ENCODE results near the gene CRAMP1.

Gene CRAMP1

DNA sequence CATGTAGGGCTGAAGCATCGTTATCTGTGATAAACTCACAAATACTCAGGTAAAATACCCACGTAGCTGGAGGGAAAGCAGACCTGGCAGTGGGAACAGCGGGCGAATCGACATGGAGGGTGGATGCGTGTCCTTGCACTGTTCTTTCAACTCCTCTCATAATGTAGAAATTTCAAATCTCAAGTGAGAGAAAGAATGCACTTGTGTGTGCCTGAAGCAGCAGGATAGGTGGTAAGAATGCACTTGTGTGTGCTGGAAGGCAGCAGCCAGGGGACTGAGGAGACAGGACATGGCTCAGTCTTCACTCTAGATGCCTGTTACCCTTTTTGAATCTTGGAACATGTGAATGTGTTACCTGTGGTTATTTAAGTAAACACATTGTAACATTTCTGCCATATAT, 10.7 kb upstream of the CRAMP1 start:
- Histone ChIP-seq H3K9ac (ENCODE audit: low read length) (no peak overlapping the region), H3K27me3 (replicated peaks; ENCODE audit: control insufficient read depth, insufficient read depth, low read length) (no peaks in the 10 kb centered on the region), H3K9me3 (ENCODE audit: control insufficient read depth, low read length) (no peaks in the 10 kb centered on the region), H3K4me1 (ENCODE audit: control insufficient read depth, insufficient read depth, low read length) (no peaks in the 10 kb centered on the region), H3K36me3 (ENCODE audit: control insufficient read depth, insufficient read depth, low read length, severe bottlenecking) (peaks cover 21% of the 10 kb centered on the region), H3K4me3 (ENCODE audit: low read length) (no peak overlapping the region)
- no peak for DNase-seq (ENCODE audit: low read depth)

DNA sequence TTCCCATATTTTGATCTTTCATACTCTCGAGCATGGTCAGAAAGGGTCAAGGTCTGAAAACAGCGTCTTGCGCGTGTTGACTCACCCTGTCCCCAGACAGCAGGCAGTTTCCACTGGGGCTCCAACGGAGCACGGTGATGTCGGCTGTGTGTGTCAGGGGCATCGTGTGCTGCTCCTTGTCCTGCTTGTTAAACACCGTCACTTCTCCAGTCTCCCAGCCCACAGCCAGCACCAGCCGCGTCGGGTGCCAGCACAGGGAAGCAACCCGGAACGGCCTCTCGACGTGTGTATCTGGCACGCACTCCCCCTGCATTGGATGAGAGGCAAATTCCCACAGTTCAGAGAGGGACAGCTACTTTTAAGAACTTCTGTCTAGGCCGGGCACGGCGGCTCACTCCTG, 9.9 kb upstream of the CRAMP1 start:
- Histone ChIP-seq H3K4me1 (ENCODE audit: control insufficient read depth, insufficient read depth, low read length) (no peaks in the 10 kb centered on the region), H3K36me3 (ENCODE audit: control insufficient read depth, insufficient read depth, low read length, severe bottlenecking) (peaks cover 26% of the 10 kb centered on the region), H3K9ac (ENCODE audit: low read length) (no peak overlapping the region), H3K4me3 (ENCODE audit: low read length) (no peak overlapping the region), H3K27me3 (replicated peaks; ENCODE audit: control insufficient read depth, insufficient read depth, low read length) (no peaks in the 10 kb centered on the region), H3K9me3 (ENCODE audit: control insufficient read depth, low read length) (no peaks in the 10 kb centered on the region)
- no peak for DNase-seq (ENCODE audit: low read depth)

DNA sequence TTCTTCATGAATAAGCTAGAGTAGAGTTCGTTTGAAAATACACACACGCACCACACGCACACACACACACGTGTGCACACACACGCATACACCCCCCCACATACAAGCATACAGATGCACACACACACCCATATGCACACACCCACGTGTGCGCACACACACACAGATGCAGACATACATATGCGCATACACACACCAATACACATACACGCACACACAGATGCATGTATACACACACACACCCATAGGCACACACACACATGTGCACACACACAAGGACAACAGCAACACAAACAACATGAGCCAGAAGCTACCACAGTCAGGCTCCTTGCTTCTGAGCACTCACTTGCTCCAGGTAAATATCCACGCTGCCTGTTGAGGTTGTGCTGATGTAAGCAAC, 5.4 kb upstream of the CRAMP1 start:
- no peak for DNase-seq (ENCODE audit: low read depth)
- Histone ChIP-seq H3K9me3 (ENCODE audit: control insufficient read depth, low read length) (no peaks in the 10 kb centered on the region), H3K4me3 (ENCODE audit: low read length) (no peak overlapping the region), H3K36me3 (ENCODE audit: control insufficient read depth, insufficient read depth, low read length, severe bottlenecking) (peaks cover 17% of the 10 kb centered on the region), H3K27me3 (replicated peaks; ENCODE audit: control insufficient read depth, insufficient read depth, low read length) (no peaks in the 10 kb centered on the region), H3K4me1 (ENCODE audit: control insufficient read depth, insufficient read depth, low read length) (peaks cover 8% of the 10 kb centered on the region), H3K9ac (ENCODE audit: low read length) (no peak overlapping the region)

DNA sequence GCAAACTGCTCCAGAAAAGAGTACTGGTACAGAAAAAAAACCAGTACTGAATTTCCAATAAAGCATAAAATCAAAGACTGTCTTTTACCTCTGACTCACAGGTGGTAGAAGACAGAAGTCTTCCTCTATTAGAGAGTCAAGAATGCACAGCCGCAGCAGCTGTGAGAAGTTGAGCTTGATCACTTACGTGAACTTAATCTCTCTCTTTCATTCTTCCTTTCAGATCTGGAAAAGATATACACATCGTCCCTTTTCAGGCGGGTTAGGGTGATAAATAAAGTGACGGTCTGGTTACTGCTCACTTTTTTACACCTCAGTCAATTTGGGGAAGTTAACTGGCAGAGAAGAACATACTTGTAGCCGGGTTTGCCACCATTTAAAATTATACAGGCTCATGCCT, 4.2 kb upstream of the CRAMP1 start:
- peaks cover 14% of the 10 kb centered on the region for H3K36me3 ChIP-seq (ENCODE audit: control insufficient read depth, insufficient read depth, low read length, severe bottlenecking)
- no peak overlapping the region for H3K4me3 ChIP-seq (ENCODE audit: low read length)
- H3K27me3 ChIP-seq (replicated peaks; ENCODE audit: control insufficient read depth, insufficient read depth, low read length), result no peaks in the 10 kb centered on the region
- no peaks in the 10 kb centered on the region for H3K9me3 ChIP-seq (ENCODE audit: control insufficient read depth, low read length)
- no peak overlapping the region for H3K9ac ChIP-seq (ENCODE audit: low read length)
- no peak for DNase-seq (ENCODE audit: low read depth)
- peaks cover 8% of the 10 kb centered on the region for H3K4me1 ChIP-seq (ENCODE audit: control insufficient read depth, insufficient read depth, low read length)

DNA sequence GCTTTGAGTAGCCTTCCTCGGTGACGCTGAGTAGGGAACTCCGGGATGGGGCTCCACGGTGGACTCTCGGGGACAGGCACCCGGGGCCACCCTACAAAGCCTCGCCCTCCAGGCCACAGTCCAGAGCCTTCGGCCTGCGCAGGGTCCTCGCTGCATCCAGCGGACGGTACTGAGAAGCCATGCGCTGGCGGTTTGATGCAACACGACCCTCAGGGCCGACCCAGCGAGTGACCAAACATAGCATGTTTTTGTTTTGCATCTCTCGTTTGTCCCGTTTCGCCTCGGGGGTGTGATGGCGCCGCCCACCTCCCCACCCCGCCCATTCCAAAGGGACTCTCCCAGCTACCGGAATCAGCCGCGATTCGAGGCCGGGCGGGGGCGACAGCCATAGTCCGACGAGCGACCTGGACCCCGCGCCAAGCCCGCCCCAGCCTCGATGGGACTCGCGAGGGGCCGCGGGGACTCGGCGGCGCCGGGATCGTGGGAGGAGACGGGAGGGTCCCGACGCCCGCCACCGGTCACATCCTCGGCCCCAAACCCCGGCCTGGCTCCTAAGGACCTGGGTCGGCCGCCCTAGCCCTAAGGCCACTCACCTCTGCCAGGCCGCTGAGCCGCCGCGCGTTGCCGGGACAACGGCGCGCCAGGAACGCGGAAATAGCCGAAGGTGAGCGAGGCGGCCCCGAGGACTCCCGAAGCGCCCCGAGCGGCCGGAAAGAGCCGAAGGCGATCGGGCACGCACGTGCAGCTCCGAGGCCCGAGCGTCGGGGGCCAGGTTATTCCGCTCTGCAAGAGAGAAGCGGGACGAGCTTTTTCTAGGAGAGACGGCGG, 1.9 kb upstream of the CRAMP1 start:
- Histone ChIP-seq H3K27me3 (replicated peaks; ENCODE audit: control insufficient read depth, insufficient read depth, low read length) (no peaks in the 10 kb centered on the region), H3K36me3 (ENCODE audit: control insufficient read depth, insufficient read depth, low read length, severe bottlenecking) (peaks cover 14% of the 10 kb centered on the region), H3K9ac (ENCODE audit: low read length) (peak overlapping the region; percentile 81), H3K9me3 (ENCODE audit: control insufficient read depth, low read length) (no peaks in the 10 kb centered on the region), H3K4me1 (ENCODE audit: control insufficient read depth, insufficient read depth, low read length) (peaks cover 19% of the 10 kb centered on the region), H3K4me3 (ENCODE audit: low read length) (peak overlapping the region; percentile 84)
- peak; percentile 95 for DNase-seq (ENCODE audit: low read depth)

DNA sequence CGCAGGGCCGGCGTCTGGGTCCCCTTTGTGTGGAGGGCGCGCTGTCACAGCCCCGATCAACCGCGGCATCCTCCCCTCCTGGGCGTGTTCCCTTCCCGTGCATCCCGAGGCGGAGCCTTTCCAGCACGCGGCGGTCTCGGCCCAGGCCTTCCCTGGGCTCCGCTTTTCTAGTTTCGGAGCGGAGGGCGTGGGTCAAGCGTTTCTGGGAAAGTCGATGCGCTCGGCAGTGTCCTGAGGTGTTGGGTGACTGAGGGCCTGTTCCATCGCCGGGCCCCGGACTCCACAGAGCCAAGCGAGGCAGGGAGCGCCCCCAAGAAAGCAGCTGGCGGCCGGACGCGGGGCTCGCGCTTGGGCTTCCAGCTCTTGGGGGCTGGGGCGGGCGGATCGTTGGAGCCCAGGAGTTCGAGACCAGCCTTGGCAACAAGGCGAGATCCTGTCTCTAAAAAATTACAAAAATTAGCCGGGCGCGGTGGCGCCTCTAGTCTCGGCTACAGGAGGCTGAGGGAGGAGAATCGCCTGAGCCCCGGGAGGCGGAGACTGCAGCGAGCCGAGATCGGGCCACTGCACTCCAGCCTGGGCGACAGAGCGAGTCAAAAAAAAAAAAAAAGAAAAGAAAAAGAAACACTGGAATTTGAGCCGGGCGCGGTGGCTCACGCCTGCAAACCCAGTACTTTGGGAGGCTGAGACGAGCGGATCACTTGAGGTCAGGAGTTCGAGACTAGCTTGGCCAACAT, 1.1 kb upstream of the CRAMP1 start:
- peaks cover 8% of the 10 kb centered on the region for H3K36me3 ChIP-seq (ENCODE audit: control insufficient read depth, insufficient read depth, low read length, severe bottlenecking)
- peak overlapping the region; percentile 81 for H3K9ac ChIP-seq (ENCODE audit: low read length)
- H3K4me3 ChIP-seq (ENCODE audit: low read length), result peak overlapping the region; percentile 84
- H3K4me1 ChIP-seq (ENCODE audit: control insufficient read depth, insufficient read depth, low read length), result peaks cover 25% of the 10 kb centered on the region
- no peaks in the 10 kb centered on the region for H3K9me3 ChIP-seq (ENCODE audit: control insufficient read depth, low read length)
- peak; percentile 32 for DNase-seq (ENCODE audit: low read depth)
- no peaks in the 10 kb centered on the region for H3K27me3 ChIP-seq (replicated peaks; ENCODE audit: control insufficient read depth, insufficient read depth, low read length)

DNA sequence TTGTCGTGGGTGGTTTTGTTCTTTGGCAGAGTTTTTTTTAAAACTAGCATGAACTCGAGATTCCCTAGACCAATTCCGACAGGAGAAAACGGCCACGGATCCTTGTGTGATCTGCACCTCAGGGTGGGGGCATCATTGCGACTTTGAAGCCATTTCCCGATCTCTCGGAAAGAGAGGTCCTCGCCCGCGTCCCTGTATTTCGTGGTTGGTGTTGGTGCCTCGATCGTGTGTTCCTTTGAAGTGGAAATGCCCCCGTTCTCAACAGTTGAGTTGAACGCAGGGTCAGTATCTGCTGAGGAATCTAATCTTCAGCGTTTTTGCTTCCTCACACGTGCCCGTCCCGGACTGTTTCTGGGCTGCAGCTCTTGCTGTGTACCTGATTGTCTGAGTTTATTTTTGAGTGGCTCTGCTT, 1.1 kb downstream of the CRAMP1 start:
- Histone ChIP-seq H3K27me3 (replicated peaks; ENCODE audit: control insufficient read depth, insufficient read depth, low read length) (no peaks in the 10 kb centered on the region), H3K4me3 (ENCODE audit: low read length) (peak overlapping the region; percentile 84), H3K9me3 (ENCODE audit: control insufficient read depth, low read length) (no peaks in the 10 kb centered on the region), H3K9ac (ENCODE audit: low read length) (peak overlapping the region; percentile 82), H3K4me1 (ENCODE audit: control insufficient read depth, insufficient read depth, low read length) (peaks cover 25% of the 10 kb centered on the region), H3K36me3 (ENCODE audit: control insufficient read depth, insufficient read depth, low read length, severe bottlenecking) (peaks cover 4% of the 10 kb centered on the region)
- peak; percentile 40 for DNase-seq (ENCODE audit: low read depth)

DNA sequence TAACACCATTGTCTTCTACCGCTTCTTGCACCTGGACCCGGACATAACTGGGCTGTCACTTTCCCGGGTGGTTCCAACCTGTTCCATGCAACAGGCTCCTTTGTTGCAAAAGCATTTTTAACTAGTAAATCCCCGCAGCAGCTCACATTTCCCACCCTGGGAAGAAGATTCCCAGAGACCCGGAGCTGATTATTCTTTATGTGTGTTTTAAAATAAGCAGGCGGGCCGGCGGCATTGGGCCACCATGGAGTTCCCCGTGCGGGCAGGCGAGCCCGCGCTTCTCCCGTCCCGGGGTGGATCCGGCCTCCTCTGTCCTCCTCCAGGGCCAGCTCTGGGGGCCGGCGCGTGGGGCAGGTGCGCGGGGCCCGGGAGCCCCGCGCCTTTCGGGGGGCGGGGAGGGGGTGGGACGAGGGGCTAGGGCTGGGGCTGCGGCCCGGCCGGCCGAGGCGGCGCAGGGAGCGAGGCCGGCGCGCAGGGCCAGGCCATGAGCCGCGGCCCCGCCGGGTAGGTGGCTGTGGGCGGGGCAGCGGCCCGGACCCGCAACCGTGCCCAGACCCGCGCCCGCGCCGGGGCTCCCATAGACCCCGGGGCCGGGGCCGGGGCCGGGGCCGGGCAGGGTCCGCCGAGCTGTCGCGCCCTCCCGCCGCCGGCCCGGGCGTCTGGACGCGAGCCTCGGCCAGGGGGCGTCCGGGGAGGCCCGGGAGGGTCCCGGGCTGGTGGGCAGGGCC, 1.7 kb downstream of the CRAMP1 start:
- no peaks in the 10 kb centered on the region for H3K9me3 ChIP-seq (ENCODE audit: control insufficient read depth, low read length)
- peaks cover 4% of the 10 kb centered on the region for H3K36me3 ChIP-seq (ENCODE audit: control insufficient read depth, insufficient read depth, low read length, severe bottlenecking)
- H3K4me1 ChIP-seq (ENCODE audit: control insufficient read depth, insufficient read depth, low read length), result peaks cover 25% of the 10 kb centered on the region
- H3K4me3 ChIP-seq (ENCODE audit: low read length), result peak overlapping the region; percentile 84
- no peaks in the 10 kb centered on the region for H3K27me3 ChIP-seq (replicated peaks; ENCODE audit: control insufficient read depth, insufficient read depth, low read length)
- peak overlapping the region; percentile 84 for H3K9ac ChIP-seq (ENCODE audit: low read length)
- DNase-seq (ENCODE audit: low read depth), result peak; percentile 69

DNA sequence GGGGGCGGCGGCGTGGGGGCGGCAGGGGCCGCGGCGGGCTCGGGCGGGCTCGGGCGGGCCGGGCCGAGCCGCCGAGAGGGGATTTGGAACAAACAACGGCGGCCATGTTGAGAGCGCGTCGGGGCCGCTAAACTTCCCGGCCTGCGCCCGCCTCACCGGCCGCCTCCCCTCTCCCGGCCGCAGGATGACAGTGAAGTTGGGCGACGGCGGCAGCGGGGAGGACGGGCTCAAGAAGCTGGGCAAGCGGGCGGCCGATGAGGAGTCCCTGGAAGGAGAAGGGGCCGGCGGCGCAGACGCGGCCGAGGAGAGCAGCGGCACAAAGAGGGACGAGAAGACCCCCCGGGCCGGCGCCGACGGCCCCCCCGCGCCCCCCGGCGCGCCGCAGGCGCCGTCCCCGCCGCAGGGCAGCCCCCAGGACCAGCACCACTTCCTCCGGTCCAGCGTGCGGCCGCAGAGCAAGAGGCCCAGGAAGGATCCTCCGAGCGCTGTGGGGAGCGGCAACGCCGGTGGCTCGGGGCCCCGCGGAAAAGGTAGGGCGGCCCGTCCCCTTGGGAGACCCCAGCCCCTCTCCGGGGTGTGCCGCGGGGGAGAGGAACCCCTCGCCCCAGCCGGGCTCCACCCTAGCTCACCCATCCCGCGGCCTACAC, 2.4 kb downstream of the CRAMP1 start:
- H3K36me3 ChIP-seq (ENCODE audit: control insufficient read depth, insufficient read depth, low read length, severe bottlenecking), result peaks cover 4% of the 10 kb centered on the region
- peak overlapping the region; percentile 81 for H3K4me3 ChIP-seq (ENCODE audit: low read length)
- DNase-seq (ENCODE audit: low read depth), result peak; percentile 81
- H3K4me1 ChIP-seq (ENCODE audit: control insufficient read depth, insufficient read depth, low read length), result peaks cover 22% of the 10 kb centered on the region
- H3K9me3 ChIP-seq (ENCODE audit: control insufficient read depth, low read length), result no peaks in the 10 kb centered on the region
- H3K27me3 ChIP-seq (replicated peaks; ENCODE audit: control insufficient read depth, insufficient read depth, low read length), result no peaks in the 10 kb centered on the region
- H3K9ac ChIP-seq (ENCODE audit: low read length), result peak overlapping the region; percentile 84

DNA sequence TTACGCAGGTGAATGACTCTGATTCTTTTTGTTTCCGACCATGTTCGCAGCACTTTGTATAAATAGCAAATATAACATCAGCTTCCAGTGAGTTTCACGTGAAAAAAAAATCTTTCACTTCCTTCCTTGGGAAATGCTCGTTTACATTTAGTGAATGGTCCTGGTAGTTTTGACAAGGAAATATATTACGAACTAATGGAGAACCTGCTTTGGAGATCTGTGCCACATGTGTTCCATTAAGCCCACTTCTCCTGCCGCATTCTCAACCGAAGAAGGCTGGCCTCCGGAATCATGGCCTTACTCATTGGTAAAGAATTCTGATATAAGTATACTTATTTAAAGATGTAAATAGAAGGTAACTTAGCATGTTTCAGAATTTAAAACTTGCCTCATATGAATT, 3.6 kb downstream of the CRAMP1 start:
- DNase-seq (ENCODE audit: low read depth), result peak; percentile 48
- H3K36me3 ChIP-seq (ENCODE audit: control insufficient read depth, insufficient read depth, low read length, severe bottlenecking), result peaks cover 8% of the 10 kb centered on the region

DNA sequence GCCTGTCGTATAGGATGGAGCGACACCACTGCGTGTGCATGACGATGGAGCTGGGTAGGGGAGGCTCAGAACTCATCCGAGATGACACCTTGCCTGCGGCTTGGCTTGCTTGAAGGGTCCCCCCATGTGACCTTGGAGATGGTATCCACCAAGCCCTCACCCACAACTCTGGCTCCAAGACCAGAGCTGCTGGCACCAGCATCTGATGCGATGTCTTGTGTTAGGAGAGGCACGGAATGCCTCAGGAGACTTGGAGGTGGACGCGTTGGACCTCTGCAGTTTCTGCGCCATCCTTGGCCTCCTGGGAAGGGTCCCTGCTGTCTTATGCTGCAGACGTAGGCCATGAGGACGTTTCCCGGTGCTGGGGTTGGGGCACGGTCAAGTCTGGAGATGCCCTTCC, 7.8 kb downstream of the CRAMP1 start:
- H3K36me3 ChIP-seq (ENCODE audit: control insufficient read depth, insufficient read depth, low read length, severe bottlenecking), result peaks cover 17% of the 10 kb centered on the region
- DNase-seq (ENCODE audit: low read depth), result no peak
- no peaks in the 10 kb centered on the region for H3K9me3 ChIP-seq (ENCODE audit: control insufficient read depth, low read length)
- no peak overlapping the region for H3K4me3 ChIP-seq (ENCODE audit: low read length)
- no peak overlapping the region for H3K9ac ChIP-seq (ENCODE audit: low read length)
- peaks cover 12% of the 10 kb centered on the region for H3K4me1 ChIP-seq (ENCODE audit: control insufficient read depth, insufficient read depth, low read length)
- H3K27me3 ChIP-seq (replicated peaks; ENCODE audit: control insufficient read depth, insufficient read depth, low read length), result no peaks in the 10 kb centered on the region

More for the DNA sequence above, 3.6 kb downstream of the CRAMP1 start:
- Histone ChIP-seq H3K4me1 (ENCODE audit: control insufficient read depth, insufficient read depth, low read length) (peaks cover 21% of the 10 kb centered on the region), H3K27me3 (replicated peaks; ENCODE audit: control insufficient read depth, insufficient read depth, low read length) (no peaks in the 10 kb centered on the region), H3K9ac (ENCODE audit: low read length) (peak overlapping the region; percentile 84), H3K9me3 (ENCODE audit: control insufficient read depth, low read length) (no peaks in the 10 kb centered on the region), H3K4me3 (ENCODE audit: low read length) (peak overlapping the region; percentile 81)
